PC-3 (cell line): ENCODE measurements around the gene CREG2.

Source experiments
- EZH2phosphoT487 ChIP-seq: fragments of 300-600 bp; sonication (generic); IDR thresholded peaks from 2 replicates; pipeline ENCODE4 v1.6.1; 2018; ENCODE audit warnings: mild to moderate bottlenecking, antibody characterized with exemption, low read length, borderline replicate concordance
- TF ChIP-seq, protein P1 (sequence below): fragments of 300-600 bp; sonication (generic); conservative IDR thresholded peaks from 2 replicates; pipeline ENCODE4 v1.5.1; 2017; ENCODE audit warnings: antibody characterized with exemption, low read depth, mild to moderate bottlenecking, low read length

DNA sequence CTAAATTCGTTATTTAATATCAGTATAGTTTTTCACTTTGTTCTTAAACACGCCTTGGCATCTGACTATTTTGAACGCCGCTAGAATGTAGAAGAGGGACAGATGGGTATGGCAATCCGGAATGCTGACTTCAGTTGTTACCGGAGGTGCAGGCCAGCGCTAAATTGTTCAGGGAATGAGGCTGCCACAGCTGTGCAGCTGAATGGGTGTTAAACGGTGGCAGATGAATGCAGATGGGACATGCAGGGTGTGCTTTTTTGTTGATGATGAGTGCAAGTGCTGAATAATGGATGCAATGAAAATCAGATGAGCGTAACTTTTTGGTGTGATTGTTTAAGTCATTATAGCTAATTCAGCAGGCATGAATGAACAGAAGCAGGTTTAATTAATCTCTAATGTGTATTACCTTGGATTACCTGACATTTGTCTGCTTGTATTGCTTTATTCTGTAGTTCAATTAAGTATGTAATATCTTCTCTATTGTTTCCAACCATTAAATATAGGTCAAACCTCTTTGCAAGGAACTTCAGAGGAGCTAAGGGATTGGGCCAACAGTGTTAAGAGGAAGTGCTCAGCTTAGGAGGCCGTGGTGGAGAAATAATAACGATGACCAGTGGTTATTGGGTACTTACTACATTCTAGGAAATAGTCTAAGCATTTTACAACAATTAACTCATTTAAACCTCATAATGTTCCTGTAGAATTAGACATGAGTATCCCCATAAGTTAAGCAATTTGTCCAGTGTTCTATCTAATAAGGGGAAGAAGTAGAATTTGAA, 11.9 kb upstream of the CREG2 start:
- TF ChIP-seq, protein P1, sequence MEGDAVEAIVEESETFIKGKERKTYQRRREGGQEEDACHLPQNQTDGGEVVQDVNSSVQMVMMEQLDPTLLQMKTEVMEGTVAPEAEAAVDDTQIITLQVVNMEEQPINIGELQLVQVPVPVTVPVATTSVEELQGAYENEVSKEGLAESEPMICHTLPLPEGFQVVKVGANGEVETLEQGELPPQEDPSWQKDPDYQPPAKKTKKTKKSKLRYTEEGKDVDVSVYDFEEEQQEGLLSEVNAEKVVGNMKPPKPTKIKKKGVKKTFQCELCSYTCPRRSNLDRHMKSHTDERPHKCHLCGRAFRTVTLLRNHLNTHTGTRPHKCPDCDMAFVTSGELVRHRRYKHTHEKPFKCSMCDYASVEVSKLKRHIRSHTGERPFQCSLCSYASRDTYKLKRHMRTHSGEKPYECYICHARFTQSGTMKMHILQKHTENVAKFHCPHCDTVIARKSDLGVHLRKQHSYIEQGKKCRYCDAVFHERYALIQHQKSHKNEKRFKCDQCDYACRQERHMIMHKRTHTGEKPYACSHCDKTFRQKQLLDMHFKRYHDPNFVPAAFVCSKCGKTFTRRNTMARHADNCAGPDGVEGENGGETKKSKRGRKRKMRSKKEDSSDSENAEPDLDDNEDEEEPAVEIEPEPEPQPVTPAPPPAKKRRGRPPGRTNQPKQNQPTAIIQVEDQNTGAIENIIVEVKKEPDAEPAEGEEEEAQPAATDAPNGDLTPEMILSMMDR, result no peak
- TF ChIP-seq EZH2phosphoT487, result no peak
